HG03354 (cell line): ENCODE data around the gene CNTN1.

Source experiments
- ATAC-seq: cut with Tn5 transposase; IDR thresholded peaks from one replicate; pipeline ENCODE4 v1.9.1; 2021; ENCODE audit warnings: mild to moderate bottlenecking; ENCODE audit not compliant: unreplicated experiment, poor library complexity, severe bottlenecking

CNTN1 gene

DNA sequence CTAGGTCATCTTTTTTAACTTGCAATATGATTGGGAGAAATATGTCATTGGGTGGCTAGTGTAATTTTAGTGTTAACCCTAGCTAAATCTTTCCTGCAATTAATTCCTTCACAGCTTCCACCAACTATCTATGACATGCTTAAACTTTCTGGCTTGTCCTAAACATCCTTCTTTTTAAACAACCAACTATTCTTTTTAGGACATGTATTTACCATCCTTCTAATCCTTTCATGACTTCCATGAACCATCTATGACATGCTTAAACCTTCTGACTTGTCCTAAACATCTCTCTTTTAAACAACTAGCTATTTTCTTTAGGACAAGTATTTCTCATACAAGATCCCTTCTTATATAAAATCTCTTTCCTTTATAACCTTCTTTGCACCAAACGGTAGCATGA, 316.2 kb downstream of the CNTN1 start:
- ATAC-seq = no peak

DNA sequence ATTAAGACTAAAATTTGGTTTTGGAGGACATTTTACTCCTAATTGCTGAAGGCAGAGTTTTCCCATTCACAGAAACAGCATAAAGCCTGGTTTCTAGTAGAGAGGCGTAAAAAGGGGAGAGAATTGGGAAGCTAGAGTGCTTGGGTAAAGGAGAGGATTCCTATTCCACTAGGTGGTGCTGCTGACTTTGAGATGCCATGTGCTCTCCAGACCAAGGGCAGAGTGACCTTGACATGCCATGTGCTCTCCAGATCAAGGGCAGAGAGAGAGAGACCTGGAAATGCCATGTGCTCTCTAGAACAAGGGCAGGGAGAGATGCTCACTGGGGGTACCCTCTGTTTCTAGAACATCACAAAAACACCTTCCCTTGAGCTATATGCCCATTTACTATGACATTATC, 319.7 kb downstream of the CNTN1 start:
- ATAC-seq = no peak

DNA sequence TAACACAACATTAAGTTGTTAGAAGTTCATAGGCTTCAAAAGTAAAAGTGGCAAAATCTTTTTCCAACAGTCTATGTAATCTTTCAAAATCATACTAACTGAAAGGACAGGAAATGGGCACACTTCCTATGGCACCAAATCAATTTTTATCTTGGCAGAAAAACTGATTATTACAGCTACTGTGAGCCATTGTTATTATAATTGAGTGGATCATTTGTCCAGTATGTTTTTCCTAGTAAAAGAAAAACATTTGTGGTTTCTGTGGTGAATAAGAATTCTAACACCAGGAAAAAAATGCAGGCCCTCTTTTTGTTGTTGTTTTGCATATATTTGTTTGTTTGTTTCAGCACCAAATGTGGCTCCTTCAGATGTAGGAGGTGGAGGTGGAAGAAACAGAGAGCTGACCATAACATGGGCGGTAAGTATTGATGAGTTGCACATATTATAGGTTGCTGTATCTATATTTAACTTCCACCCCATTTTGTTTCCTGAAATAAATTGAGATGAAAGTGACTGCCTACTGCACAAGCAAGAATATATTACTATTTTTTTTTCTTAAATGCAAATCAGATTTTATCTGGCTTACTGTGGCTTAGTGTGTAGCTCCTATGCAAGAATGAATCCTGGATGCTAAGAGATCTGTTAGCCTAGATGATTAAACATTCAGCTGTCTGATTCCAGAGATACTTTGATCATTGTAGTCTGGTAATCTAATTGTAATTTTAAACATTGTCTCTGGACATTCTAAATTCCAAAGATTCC, 321.8 kb downstream of the CNTN1 start:
- no peak for ATAC-seq

DNA sequence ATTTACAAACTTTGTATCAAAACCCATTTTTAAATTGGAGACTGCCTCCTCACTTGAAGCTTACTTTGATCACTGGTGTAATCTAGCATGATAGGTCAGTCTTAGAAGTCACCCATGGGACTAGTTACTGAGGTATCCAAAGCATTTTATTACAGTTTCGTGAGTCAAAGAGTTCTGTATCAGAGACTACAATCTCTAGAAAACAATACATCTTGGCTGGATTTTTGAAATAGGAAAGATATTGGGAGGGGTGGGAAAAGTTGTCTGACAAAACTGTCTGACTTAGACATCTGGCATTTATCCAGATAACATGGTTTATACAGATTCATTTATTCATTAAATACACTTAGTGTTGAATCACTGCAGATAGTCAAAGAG, 322.4 kb downstream of the CNTN1 start:
- ATAC-seq = no peak

DNA sequence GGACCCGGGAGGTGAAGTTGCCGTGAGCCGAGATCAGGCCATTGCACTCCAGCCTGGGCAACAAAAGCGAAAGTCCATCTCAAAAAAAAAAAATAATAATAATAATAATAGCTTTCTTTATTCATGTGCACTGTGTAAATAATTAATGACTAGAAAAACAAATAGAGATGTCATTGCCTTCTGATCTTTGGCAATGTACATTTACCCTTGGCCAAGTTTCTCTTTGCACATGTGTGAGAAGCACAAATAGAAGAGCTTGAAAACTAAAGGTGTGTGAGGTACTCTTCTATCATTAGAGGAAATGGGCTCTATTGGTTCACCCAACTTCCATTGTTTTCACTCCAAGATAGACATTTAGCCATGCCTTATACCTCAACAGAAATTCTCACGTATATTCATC, 325.8 kb downstream of the CNTN1 start:
- ATAC-seq = no peak

DNA sequence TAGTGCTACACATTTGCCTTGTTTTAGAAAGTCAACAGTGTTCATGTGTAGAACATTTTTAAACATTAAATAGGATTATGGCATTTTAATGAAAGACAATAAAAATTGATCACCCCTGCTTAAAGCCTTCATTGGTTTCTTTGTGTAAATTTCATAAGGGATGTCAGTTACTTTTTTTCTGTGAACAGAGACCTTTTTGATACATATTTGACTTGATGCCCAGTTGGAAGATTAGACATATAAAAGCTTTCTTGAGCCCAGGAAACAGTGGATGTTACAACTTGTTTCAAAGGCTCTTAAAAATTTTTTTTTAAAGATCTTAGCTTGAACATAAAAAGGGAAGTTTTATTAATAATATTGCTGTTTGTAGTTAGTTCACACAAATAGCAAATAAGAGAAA, 327.2 kb downstream of the CNTN1 start:
- no peak for ATAC-seq

DNA sequence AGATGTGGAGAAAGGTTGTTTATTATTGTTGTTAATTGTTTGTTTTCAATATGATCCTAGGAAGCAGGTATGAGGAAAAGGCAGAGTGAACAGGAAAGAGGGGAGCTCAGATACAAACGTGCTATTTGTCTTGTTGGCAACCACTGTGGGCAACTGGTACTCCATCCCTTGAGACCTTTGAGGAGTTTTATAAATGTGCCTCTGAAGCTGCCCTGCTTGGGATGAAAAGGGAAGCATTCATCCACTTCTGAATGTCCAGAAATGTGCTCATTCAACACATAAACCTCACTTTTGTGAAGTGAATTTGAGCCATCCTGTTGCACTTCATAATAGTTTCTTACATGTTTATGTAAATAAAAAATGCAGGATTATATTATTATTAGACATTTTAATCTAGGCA, 331.6 kb downstream of the CNTN1 start:
- ATAC-seq = no peak

DNA sequence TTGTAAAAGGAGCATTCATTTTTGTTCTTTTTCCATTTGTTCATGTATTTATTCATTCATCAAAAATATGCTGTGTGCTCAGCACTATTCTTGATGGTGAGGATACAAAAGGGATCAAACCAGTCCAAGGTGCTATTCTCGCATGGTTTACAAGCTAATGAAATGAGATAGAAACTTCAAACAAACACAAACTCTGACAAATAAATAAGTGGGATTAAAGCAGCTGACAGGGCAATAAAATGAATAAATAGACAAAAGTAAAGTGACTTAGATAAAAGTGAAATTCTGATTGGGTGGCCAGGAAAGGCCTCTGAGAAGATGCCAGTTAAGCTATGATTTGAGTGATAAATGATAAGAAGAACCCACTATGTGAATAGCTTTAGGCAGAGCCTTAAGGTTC, 333.9 kb downstream of the CNTN1 start:
- no peak for ATAC-seq

DNA sequence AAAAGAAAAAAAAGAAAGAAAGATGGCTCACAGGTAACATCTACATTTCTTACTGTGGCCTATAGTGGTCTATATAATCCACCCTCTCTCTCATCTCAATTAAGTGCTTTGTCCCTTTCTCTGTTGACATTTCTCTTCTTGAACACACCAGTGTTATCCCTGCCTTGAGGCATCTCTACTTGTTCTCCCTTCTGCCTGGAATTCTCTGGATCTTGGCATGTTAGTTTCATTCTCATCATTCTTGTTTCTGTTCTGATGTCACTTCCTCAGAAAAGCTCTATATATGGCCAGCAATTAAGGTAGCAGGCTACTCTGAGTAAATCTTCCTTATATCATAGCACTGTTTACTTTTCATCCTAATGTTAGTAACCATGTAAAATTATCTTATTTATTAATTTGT, 340.1 kb downstream of the CNTN1 start:
- ATAC-seq = no peak

DNA sequence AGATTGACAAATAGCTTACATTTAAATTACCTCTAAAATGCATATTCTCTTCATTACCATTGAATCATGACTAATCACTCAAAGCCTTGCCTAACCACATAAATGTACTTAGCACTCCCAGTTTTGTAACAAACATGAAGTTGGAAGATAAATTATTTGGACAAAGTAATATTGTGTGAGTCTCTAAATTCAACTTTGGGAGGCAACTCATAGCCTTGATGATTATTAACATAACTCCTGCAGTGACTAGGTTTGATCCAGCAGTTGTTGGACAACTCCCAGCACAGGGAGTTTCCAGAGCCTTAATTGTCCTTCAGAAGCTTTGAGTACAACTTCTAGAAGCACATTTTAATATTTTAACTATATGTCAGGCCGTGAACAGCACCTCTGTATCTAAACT, 342.4 kb downstream of the CNTN1 start:
- no peak for ATAC-seq

DNA sequence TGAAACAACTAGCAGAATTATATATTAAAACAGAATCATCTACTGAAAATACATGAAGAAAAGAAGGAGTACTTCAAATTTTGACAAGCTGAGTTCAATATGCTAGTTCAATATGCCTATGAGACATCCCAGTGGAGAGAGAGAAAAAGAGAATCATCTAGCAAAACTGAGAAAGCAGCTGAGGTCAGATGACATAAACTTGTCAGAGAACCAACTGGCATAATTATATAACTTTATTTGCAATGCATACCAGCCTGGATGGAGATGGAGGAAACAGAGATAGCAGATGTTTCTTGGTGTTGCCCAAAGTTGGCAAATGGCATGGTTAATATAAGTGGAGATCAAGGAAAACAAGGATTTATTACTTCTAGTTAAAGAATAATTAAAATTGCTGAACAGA, 347.2 kb downstream of the CNTN1 start:
- ATAC-seq = no peak

DNA sequence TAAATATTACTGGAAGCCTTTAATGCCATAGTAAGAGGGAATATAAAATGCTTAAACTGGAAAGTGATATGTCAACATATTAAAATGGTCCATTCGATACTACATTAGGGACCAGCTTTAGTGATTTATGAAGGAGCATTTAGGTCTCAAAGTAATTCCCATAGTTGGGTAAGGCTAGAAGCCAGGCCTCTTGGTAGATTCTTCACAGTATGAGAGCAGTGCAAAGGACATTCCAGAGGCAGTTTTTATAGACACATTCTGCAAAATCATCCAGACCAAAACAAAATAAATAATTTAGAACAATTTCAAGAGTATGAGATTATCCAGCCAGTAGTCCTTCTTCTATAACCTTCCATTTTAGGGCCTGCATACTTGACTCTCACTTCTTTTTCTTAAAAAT, 353.3 kb downstream of the CNTN1 start:
- no peak for ATAC-seq

DNA sequence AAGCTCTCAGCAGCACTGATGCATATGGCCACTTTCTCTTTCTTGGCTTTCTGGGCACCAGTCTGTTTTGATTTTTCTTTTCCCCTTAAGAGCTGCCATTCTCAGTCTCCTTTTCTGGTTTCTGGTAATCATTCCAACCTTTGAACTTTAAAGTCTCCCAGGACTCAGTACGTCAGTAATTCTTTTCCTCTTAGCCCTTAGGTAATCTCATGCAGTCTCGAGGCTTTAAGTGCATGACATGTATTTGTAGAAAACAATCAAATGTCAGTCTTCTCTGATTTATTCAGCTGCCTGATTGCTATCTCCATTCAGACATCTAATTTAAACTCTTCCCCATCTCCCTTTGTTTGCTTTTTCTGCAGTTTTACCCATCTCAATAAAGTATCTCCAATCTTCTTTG, 356.8 kb downstream of the CNTN1 start:
- ATAC-seq = no peak

DNA sequence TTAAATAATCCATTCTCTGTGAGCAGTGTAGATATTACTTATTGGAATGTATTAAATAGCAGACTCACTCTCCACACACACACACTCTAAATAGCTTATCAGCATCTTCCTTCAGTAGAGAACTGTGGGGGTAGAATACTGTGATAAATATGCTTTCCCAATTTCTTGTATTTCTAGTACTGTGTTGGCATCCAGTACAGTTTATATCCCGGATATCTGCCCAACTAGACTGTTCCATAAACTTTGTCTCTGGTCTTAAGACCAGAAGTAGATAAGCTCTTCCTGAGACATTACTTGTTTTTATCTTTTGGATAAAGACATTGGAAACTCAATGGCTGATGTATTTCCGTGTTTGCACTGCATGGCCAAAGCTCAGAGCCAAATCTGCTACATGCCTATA, 359.7 kb downstream of the CNTN1 start:
- ATAC-seq = no peak

DNA sequence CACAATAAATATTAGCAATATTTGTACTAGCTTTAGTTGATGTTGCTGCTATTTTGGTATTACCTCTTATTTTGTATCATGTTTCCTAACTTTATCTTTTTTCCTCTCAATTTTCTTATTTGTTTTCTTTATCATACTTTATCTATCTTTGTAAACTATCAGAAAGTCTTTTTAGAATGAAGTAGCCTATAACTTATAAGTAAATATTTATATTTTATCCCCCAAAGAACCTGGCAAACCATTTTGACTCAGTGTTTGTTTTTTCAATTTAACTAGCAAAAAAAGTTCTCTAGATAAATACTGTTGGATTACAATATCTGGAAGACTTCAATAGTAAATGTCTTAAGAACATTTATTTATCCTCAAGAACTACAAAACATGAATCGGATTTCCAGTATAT, 360.2 kb downstream of the CNTN1 start:
- ATAC-seq = no peak

DNA sequence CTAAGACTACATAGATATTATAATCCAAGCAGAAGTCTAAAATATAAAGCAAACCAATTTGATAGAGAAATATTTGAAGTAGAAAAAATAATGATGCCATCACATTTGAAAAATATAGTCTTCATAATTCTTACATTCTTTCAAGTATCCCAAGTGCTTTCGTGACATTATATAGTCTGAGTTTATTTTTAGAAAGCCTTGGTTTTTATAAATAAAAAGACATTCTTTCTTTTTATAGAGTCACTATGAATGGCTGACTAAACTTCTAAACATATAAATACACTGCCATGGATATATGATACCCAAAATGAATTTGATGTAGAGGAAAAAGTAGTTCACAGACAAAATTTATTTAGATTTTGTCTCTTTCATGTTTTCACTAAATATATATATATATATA, 360.8 kb downstream of the CNTN1 start:
- ATAC-seq = no peak

DNA sequence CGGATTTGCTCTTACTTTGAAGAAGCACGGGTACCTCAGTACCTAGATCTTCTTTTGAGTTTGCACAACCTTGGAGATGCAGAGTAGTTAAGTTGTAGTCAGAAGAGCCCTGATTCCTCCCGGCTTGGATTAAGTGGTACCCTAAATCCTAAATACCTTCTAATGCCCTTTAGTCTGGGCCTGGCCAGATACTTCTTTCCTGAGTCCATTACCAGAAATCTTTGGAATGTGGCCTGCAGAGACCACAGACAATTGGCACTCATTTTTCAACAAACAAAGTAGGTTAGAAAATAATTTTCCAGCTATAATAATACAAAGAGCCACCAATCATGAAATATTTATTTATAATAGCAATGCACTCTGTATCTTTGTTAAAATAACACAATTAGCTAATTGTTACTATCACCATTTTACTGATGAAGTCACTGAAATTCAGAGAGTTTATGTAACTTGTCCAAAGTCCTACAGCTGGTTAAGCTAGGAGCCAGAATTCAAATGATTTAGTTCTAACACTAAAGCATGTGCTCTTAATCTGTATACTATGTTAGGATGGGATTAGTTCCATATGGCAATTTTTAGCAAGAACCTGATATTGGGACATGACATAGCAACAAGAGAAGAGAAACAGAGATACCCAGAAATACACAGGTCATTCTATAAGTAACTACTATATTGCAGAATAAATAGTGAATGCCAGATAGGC, 363.8 kb downstream of the CNTN1 start:
- ATAC-seq = no peak

DNA sequence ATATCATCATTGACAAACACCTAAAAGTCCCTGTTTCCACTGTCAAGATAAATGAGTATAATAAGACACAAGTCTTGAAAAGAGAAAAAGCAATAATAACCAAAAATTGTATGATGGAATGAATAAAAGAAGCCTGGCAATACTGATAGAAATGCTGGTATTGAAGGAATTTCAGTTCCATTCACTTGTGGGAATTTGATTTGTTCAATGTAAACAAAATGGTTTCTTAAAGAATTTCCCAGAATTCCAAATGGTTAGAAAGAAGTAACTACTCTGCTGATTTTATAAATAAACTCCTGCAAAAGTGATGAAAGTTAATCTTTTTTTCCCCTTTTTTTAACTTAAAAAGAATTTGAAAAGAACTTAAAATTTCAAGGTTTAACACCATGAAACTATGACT, 366.0 kb downstream of the CNTN1 start:
- no peak for ATAC-seq

DNA sequence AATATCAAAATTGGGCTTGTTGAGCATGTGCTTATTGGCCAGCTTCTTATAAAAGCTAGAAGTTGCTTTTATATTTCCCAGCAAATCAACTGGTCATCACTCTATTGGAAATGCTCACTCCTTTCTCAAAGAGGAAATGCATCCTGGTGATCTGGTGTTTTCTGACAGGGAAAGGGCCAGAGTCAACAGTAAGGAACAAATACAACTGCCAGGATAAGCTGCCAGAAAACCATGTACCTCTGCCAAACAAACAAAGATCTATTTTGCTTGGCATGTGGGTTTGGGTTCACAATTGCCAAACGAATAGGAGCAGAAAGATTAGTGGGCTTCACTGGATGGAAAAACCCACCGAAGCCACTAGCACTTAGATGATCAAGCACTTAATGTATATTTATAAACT, 369.0 kb downstream of the CNTN1 start:
- ATAC-seq = no peak

DNA sequence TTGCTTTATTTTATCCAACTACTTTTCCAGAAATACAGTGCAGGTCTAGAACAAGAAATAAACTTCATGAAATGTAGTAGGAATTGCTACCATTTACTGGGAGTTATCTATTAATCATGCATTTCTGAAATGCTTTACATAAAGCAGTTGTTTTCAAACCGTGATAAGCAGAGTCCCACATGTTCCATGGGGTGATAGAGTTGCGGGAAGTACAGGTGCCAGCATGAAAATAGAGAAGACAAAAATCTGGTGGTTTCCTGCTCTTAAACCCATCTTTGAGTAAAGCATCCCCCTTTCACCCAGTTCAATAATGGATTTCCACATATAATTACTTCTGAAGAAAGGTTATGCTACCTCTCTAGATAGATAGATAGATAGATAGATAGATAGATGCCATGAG, 372.2 kb downstream of the CNTN1 start:
- ATAC-seq = no peak

DNA sequence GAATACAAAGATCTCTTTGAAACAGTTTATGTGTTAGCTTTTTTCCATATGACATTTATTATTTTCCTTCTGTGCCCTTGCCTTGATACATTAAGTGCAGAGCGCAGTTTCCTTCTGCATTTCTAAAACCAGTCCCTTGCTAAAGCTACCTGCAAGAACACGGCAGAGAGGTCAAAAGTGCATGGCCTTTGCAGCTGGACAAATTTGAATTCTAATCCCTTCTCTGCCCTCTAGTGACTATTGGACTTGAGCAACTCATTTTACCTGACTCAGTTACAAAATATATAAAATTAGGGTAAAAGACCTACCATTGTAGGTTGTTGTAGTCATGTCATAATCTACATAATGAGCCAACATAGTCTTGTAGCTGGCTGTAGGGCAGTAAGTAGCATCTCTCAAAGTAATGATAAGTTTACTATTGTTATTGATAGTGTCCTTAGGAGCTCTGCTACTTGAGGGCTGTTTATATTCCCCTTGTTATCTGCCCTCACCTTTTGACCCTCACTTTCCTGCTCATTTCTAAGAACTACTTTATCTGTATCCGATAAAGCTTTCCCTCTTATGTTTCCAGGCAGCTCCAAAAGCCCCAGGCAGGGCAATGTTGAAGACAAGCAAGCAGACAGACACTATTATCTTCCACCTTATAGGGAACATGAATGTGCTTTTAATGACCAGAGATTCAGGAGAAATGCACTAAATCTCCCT, 375.9 kb downstream of the CNTN1 start:
- ATAC-seq = no peak
